ENCODE data around the gene KRTAP12-4. TPM values are rescaled to one million over a fixed set of nuclear protein-coding genes. Genes with fewer than 3 reads are reported as not detected.
"Not testable (repeated sequence)": the region's sequence is repeated elsewhere in the genome, so short reads cannot be mapped to it uniquely, and the experiment has no call there.

Gene KRTAP12-4
- total RNA-seq, 1 donor from 2014 or later: not detected

DNA sequence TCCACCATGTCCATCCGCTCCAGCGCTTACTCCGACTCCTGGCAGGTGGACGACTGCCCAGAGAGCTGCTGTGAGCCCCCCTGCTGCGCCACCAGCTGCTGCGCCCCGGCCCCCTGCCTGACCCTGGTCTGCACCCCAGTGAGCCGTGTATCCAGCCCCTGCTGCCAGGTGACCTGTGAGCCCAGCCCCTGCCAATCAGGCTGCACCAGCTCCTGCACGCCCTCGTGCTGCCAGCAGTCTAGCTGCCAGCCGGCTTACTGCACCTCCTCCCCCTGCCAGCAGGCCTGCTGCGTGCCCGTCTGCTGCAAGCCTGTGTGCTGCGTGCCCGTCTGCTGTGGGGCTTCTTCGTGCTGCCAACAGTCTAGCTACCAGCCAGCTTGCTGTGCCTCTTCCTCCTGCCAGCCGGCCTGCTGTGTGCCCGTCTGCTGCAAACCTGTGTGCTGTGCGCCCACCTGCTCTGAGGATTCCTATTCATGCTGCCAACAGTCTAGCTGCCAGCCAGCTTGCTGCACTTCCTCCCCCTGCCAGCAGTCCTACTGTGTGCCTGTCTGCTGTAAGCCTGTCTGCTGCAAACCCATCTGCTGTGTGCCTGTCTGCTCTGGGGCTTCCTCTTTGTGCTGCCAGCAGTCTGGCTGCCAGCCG, 27.2 kb downstream of the KRTAP12-4 start:
- H3K27ac Mint-ChIP-seq; H3K4me1 Mint-ChIP-seq (ENCODE audit: low read depth); H3K4me3 Mint-ChIP-seq; intact Hi-C loops (cut with micrococcal nuclease); DNase-seq (ENCODE audit: low spot score); H3K27me3 Mint-ChIP-seq (ENCODE audit: insufficient read depth): not testable (repeated sequence)
- H3K9me3 Mint-ChIP-seq: peaks cover 56% of the 10 kb centered on the region
- H3K36me3 Mint-ChIP-seq (ENCODE audit: low read depth): peaks cover 15% of the 10 kb centered on the region

DNA sequence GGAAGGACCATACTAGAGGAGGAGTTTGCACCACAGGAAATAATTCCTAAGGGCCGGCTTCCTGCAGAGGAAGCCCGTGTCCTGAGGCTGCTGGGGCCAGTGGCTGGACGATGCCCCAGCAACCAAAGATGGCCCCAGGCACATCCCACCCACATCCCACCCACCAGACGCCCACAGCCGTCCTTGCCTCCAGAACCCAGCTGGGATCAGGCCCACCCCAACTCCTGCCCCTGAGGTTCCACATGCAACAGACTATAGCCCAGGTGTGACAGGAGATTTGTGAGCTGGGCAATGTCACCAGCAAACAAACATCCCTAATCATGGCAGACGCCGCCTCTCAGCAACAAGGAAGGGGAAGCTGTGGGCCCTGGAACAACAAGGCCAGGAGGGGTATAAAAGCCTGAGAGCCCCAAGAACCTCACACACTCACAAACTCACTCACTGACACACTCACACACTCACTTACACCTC, 27.8 kb downstream of the KRTAP12-4 start, which contains the start of gene KRTAP10-9:
TSS of gene KRTAP10-9 (plus strand) at position 421 of the 471 bp plus-strand sequence. CDS start 79 bp downstream, outside the sequence.
- Mint-ChIP-seq H3K27ac (no peak within 1 kb of the TSS), H3K36me3 (ENCODE audit: low read depth) (peaks cover 16% of the 10 kb centered on the region), H3K9me3 (peaks cover 56% of the 10 kb centered on the region), H3K4me1 (ENCODE audit: low read depth) (peaks cover 6% of the 10 kb centered on the region), H3K27me3 (ENCODE audit: insufficient read depth) (peaks cover 5% of the 10 kb centered on the region), H3K4me3 (no peak within 1 kb of the TSS)
- no peak for DNase-seq (ENCODE audit: low spot score)
- intact Hi-C loops (cut with micrococcal nuclease): no loop called here

DNA sequence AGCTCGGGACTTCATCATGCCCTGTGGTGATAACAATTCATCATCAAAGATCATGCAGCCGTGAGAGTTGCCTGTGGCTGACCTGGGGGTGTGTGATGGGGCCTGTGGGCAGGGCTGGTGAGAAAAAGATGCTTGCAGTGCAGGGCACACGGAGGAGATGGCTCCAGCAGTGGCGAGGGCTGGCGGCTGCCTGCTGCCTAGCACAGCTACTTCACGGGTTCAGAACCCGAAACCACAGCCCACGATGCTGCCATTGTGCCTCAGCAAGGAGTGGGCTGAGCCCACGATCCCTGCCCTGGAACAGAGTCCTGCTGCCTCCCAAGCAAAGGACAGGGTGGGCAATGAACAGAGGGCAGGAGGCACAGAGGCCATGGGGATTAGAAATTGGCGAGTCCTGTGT, 28.2 kb downstream of the KRTAP12-4 start:
- H3K36me3 Mint-ChIP-seq (ENCODE audit: low read depth): peaks cover 14% of the 10 kb centered on the region
- peaks cover 6% of the 10 kb centered on the region for H3K4me1 Mint-ChIP-seq (ENCODE audit: low read depth)
- H3K27me3 Mint-ChIP-seq (ENCODE audit: insufficient read depth): peaks cover 5% of the 10 kb centered on the region
- no peak for DNase-seq (ENCODE audit: low spot score)
- intact Hi-C loops (cut with micrococcal nuclease): no loop called here
- H3K9me3 Mint-ChIP-seq: peaks cover 53% of the 10 kb centered on the region
- H3K27ac Mint-ChIP-seq: no peak overlapping the region
- H3K4me3 Mint-ChIP-seq: no peak overlapping the region

DNA sequence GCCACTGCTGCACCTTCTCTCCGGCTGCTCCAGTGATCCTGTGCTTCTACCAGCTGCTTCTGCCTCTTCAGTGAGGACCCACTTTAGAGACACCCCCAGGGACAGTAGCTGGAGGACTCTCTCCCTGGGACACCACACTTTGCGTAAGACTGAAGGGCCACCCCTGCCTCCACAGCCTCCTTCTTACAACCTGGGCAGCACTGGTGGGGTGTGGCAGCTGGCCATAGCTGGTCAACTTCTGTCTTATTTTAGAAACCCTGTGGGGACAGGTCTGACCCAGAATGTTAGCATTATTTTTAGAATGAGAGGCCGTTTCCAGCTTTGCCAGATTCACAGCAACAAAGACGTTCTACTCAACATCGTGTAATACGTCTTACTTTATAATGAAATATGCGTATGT, 28.7 kb downstream of the KRTAP12-4 start:
- no peak overlapping the region for H3K27ac Mint-ChIP-seq
- peaks cover 5% of the 10 kb centered on the region for H3K27me3 Mint-ChIP-seq (ENCODE audit: insufficient read depth)
- H3K9me3 Mint-ChIP-seq: peaks cover 50% of the 10 kb centered on the region
- no peak overlapping the region for H3K4me3 Mint-ChIP-seq
- intact Hi-C loops (cut with micrococcal nuclease): no loop called here
- no peak for DNase-seq (ENCODE audit: low spot score)
- H3K4me1 Mint-ChIP-seq (ENCODE audit: low read depth): peaks cover 6% of the 10 kb centered on the region
- peaks cover 12% of the 10 kb centered on the region for H3K36me3 Mint-ChIP-seq (ENCODE audit: low read depth)

DNA sequence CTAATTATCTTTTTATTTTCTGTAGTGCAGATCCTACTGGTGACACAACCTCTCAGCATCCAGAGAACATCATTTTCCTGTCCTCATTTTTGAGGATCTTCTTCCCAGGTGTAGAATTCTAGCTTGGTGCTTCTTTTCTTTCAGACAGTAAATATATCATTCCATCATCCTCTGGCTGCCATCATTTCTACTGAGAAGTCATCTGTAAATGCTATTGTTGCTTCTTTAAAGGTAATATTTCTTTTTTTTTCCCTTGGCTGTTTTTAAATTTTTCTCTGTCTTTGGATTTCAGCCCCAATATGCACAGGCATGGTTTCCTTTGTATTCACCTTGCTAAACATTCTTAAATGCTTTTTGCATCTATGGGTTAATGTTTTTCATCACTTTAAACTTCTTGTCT, 30.9 kb downstream of the KRTAP12-4 start:
- peaks cover 4% of the 10 kb centered on the region for H3K27me3 Mint-ChIP-seq (ENCODE audit: insufficient read depth)
- H3K27ac Mint-ChIP-seq: no peak overlapping the region
- H3K4me3 Mint-ChIP-seq: no peak overlapping the region
- peaks cover 12% of the 10 kb centered on the region for H3K4me1 Mint-ChIP-seq (ENCODE audit: low read depth)
- H3K36me3 Mint-ChIP-seq (ENCODE audit: low read depth): peaks cover 27% of the 10 kb centered on the region
- intact Hi-C loops (cut with micrococcal nuclease): no loop called here
- H3K9me3 Mint-ChIP-seq: peaks cover 60% of the 10 kb centered on the region
- no peak for DNase-seq (ENCODE audit: low spot score)

DNA sequence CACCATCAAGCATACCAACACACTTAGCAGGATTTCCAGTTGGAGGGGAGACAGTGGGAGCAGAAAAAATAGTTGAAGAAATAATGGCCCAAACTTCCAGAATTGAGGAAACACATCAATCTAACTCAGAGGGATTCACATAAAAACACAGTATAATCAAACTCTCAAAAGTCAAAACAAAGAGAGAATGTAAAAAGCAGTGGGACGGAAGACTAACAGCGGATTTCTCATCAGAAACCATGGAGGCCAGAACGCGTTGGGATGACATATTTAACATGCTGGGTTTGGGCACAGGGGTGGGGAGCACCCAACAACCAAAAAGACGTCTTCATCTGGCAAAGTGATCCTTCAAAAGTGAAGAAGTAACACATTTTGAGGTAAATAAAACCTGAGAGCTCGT, 34.6 kb downstream of the KRTAP12-4 start:
- DNase-seq (ENCODE audit: low spot score): no peak
- Mint-ChIP-seq H3K27me3 (ENCODE audit: insufficient read depth) (peaks cover 4% of the 10 kb centered on the region), H3K4me3 (no peak overlapping the region), H3K27ac (peak overlapping the region; percentile 11), H3K4me1 (ENCODE audit: low read depth) (peaks cover 27% of the 10 kb centered on the region), H3K36me3 (ENCODE audit: low read depth) (peaks cover 32% of the 10 kb centered on the region), H3K9me3 (peaks cover 66% of the 10 kb centered on the region)
- intact Hi-C loops (cut with micrococcal nuclease): loop anchor here (5.0 kb wide), 1 partner anchor 37 kb away; the partner anchor contains the start of gene KRTAP12-3

DNA sequence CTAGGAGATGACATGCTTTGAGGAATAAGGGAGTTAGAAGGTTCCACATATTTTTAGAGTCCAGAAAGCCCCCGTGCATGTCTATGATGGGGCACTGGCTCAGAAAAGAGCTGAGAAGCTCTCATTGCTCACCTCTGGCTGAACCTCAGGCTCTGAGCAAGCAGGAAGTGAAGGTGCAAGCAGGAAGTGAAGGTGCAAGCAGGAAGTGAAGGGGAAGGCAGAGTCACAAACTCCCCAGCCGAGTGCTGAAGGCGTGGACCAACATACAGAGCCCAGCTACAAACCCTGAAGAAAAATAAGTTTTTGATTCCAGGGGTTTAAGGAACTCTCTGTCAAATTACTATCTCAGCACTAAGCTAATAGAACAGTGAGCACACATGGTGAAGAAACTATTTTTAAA, 35.5 kb downstream of the KRTAP12-4 start:
- no peaks in the 10 kb centered on the region for H3K27me3 Mint-ChIP-seq (ENCODE audit: insufficient read depth)
- peak; percentile 50 for DNase-seq (ENCODE audit: low spot score)
- H3K36me3 Mint-ChIP-seq (ENCODE audit: low read depth): peaks cover 30% of the 10 kb centered on the region
- peak overlapping the region; percentile 86 for H3K27ac Mint-ChIP-seq
- H3K4me1 Mint-ChIP-seq (ENCODE audit: low read depth): peaks cover 27% of the 10 kb centered on the region
- intact Hi-C loops (cut with micrococcal nuclease): loop anchor here (5.0 kb wide), 1 partner anchor 38 kb away; the partner anchor contains the start of gene KRTAP12-3
- peak overlapping the region; percentile 50 for H3K4me3 Mint-ChIP-seq
- H3K9me3 Mint-ChIP-seq: peaks cover 56% of the 10 kb centered on the region

DNA sequence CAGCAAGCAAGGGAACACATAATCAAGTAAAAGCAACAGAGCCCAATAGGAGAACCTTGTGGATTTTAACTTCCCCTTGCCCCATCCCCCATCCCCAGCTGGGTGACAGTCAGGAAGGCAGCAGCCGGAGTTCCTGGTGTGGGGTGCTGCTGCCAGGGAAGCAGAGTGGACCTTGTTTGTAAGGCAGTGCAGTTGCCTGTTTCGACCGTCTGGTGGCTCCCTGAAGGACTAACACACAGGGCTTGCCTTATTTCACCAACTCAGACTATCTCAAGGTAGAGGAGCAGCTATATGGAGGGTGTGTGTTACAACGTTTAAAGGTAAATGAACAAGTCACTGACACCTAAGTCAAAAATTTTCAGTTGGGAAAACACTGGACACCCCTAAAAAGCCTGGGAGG, 36.0 kb downstream of the KRTAP12-4 start:
- DNase-seq (ENCODE audit: low spot score): no peak
- peak overlapping the region; percentile 50 for H3K4me3 Mint-ChIP-seq
- peaks cover 30% of the 10 kb centered on the region for H3K36me3 Mint-ChIP-seq (ENCODE audit: low read depth)
- peaks cover 27% of the 10 kb centered on the region for H3K4me1 Mint-ChIP-seq (ENCODE audit: low read depth)
- intact Hi-C loops (cut with micrococcal nuclease): loop anchor here (5.0 kb wide), 1 partner anchor 39 kb away; the partner anchor contains the start of gene KRTAP12-3
- H3K27me3 Mint-ChIP-seq (ENCODE audit: insufficient read depth): no peaks in the 10 kb centered on the region
- H3K27ac Mint-ChIP-seq: peak overlapping the region; percentile 86
- H3K9me3 Mint-ChIP-seq: peaks cover 52% of the 10 kb centered on the region

DNA sequence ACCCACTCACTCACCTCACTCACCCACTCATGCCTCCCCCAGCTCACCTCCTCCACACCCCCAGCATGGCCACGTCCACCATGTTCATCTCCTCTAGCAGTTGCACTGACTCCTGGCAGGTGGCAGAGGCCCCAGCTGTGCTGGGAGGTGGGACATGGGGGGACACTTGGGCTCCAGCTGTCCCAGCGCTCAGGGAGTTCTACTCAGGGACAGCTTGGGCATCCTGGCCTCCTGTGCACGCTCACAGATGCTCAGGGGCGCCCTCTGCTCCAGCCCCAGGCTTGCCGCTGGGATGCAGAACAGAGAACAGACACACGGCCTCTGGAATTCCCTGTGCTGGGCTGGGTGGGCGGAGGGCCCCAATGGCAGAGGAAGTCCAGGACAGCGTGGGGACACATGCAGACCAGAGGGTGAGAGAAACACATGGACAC, 37.4 kb downstream of the KRTAP12-4 start:
- Mint-ChIP-seq H3K27me3 (ENCODE audit: insufficient read depth) (no peaks in the 10 kb centered on the region), H3K36me3 (ENCODE audit: low read depth) (peaks cover 26% of the 10 kb centered on the region), H3K27ac (no peak overlapping the region), H3K4me3 (no peak overlapping the region), H3K4me1 (ENCODE audit: low read depth) (peaks cover 27% of the 10 kb centered on the region), H3K9me3 (peaks cover 42% of the 10 kb centered on the region)
- DNase-seq (ENCODE audit: low spot score): no peak
- intact Hi-C loops (cut with micrococcal nuclease): loop anchor here (5.0 kb wide), 1 partner anchor 40 kb away; the partner anchor contains the start of gene KRTAP12-3

DNA sequence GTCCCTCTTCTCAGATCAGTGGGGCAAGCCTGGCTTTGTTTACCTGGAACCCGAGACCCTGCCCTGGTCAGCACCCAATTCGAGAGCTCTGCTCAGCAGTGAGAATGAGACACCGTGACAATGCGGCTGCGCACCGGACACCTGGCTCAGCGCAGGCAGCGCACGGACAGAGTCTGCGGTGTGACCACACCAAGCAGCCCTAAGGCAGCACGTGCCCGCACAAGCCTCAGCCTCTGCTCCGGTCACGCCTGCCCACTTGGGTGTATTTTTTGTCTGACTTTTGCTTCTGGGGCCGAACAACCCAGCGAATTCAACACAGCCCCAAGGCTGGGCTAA, 37.9 kb downstream of the KRTAP12-4 start:
- Mint-ChIP-seq H3K27me3 (ENCODE audit: insufficient read depth) (no peaks in the 10 kb centered on the region), H3K4me1 (ENCODE audit: low read depth) (peaks cover 27% of the 10 kb centered on the region), H3K4me3 (no peak overlapping the region), H3K36me3 (ENCODE audit: low read depth) (peaks cover 26% of the 10 kb centered on the region), H3K27ac (no peak overlapping the region), H3K9me3 (peaks cover 39% of the 10 kb centered on the region)
- intact Hi-C loops (cut with micrococcal nuclease): loop anchor here (5.0 kb wide), 1 partner anchor 41 kb away; the partner anchor contains the start of gene KRTAP12-3
- DNase-seq (ENCODE audit: low spot score): no peak

DNA sequence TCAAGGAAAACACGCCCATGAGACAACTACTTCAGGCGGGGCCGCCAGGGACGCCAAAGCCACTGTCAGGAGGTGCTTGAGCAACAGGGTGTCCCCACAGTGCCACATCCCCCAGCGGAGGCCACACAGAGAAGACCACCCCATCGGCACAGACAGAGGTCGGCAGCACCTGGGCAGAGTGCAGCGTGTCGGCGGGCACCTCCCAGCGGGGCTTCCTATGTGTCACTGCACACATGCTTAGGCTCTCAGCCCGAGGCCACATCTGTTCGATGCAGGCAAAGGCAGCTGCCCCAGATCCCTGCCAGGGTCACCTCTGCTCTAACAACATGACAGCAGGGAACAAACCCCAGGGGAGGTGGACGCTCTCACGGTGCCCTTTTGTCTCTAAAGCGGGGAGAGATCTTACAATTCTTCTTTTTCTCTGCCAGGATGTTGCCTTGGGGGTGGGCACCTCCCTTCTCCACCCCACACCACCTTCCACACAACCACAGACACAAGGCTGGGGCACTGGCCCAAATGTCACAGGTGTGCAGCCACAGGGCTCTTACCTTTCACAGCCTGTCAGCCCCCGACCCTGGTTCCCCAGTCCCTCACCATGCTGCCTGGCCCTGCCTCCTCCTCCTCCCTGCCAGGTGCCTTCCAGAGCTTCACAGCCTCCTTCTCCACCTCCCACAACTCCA, 38.4 kb downstream of the KRTAP12-4 start:
- Mint-ChIP-seq H3K27ac (no peak overlapping the region), H3K4me3 (no peak overlapping the region), H3K36me3 (ENCODE audit: low read depth) (peaks cover 26% of the 10 kb centered on the region), H3K9me3 (peaks cover 44% of the 10 kb centered on the region), H3K27me3 (ENCODE audit: insufficient read depth) (no peaks in the 10 kb centered on the region), H3K4me1 (ENCODE audit: low read depth) (peaks cover 27% of the 10 kb centered on the region)
- intact Hi-C loops (cut with micrococcal nuclease): loop anchor here (5.0 kb wide), 1 partner anchor 41 kb away; the partner anchor contains the start of gene KRTAP12-3
- no peak for DNase-seq (ENCODE audit: low spot score)

DNA sequence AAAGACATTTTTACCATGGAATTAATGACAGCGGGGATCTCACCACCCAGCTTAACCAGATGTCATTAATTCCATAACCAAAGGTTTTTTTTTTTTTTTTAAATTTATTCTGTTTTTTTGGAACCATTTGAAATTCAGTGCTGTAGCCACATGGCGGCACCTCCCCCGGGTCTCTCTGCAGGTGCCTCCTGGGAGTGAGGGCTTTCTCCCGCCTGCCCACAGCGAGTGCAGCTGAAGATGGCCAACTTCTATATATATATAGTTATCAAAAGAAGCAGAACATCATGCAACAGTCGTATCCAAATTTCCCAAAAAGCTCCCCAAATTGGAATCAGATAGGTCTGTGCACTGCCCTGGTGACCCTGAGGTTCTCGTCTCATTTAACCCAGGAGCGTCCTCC, 39.0 kb downstream of the KRTAP12-4 start:
- H3K4me3 Mint-ChIP-seq: no peak overlapping the region
- no peak for DNase-seq (ENCODE audit: low spot score)
- H3K27ac Mint-ChIP-seq: no peak overlapping the region
- peaks cover 27% of the 10 kb centered on the region for H3K4me1 Mint-ChIP-seq (ENCODE audit: low read depth)
- peaks cover 44% of the 10 kb centered on the region for H3K9me3 Mint-ChIP-seq
- H3K27me3 Mint-ChIP-seq (ENCODE audit: insufficient read depth): no peaks in the 10 kb centered on the region
- intact Hi-C loops (cut with micrococcal nuclease): loop anchor here (5.0 kb wide), 1 partner anchor 42 kb away; the partner anchor contains the start of gene KRTAP12-3
- peaks cover 22% of the 10 kb centered on the region for H3K36me3 Mint-ChIP-seq (ENCODE audit: low read depth)

DNA sequence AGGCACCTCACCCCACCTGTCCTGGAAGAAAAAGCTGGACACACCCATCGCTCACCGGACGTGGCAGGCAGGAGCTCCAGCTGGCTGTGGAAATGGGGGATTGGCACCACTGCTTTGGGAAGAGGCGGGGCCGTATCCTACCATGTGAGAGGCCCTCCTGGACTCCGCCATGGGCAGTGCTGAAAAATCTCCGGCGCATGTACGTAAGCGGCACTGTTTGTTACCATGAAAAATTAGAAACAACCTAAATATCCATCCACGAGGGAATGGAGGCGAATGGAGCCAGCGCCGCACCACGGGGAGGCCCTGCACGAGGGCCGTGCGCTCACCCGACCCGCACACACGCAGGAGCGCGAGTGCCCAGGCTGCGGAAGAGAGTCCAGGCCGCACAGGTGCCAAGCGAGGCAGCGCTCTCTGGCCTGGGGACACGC, 39.5 kb downstream of the KRTAP12-4 start:
- intact Hi-C loops (cut with micrococcal nuclease): loop anchor here (5.0 kb wide), 1 partner anchor 42 kb away; the partner anchor contains the start of gene KRTAP12-3
- DNase-seq (ENCODE audit: low spot score): no peak
- no peak overlapping the region for H3K27ac Mint-ChIP-seq
- H3K36me3 Mint-ChIP-seq (ENCODE audit: low read depth): peaks cover 20% of the 10 kb centered on the region
- H3K27me3 Mint-ChIP-seq (ENCODE audit: insufficient read depth): no peaks in the 10 kb centered on the region
- H3K4me3 Mint-ChIP-seq: no peak overlapping the region
- H3K9me3 Mint-ChIP-seq: peaks cover 46% of the 10 kb centered on the region
- H3K4me1 Mint-ChIP-seq (ENCODE audit: low read depth): peaks cover 27% of the 10 kb centered on the region
